ENCODE results near the gene MLLT10.

Gene MLLT10

GRCh38 chr10:21724020-21724589, 190.1 kb downstream of the MLLT10 start:
- ATAC-seq (replicated peaks) (no peak), DNase-seq (no peak)
- Mint-ChIP-seq H3K36me3 (peaks cover 10 to 17% of the 10 kb centered on the region in 2 donors), H3K27ac (no peak overlapping the region), H3K9me3 (no peaks in the 10 kb centered on the region), H3K4me3 (no peak overlapping the region), H3K4me1 (peaks cover 3 to 9% of the 10 kb centered on the region in 2 donors), H3K27me3 (no peaks in the 10 kb centered on the region)

GRCh38 chr10:21724687-21725367, 190.8 kb downstream of the MLLT10 start:
- peaks cover 10 to 17% of the 10 kb centered on the region in 2 donors for H3K36me3 Mint-ChIP-seq
- peaks cover 3 to 9% of the 10 kb centered on the region in 2 donors for H3K4me1 Mint-ChIP-seq
- H3K4me3 Mint-ChIP-seq = no peak overlapping the region
- no peak overlapping the region for H3K27ac Mint-ChIP-seq
- no peaks in the 10 kb centered on the region for H3K9me3 Mint-ChIP-seq
- ATAC-seq (replicated peaks) = peak in 1 of 2 donors; percentile 51
- no peak for DNase-seq
- H3K27me3 Mint-ChIP-seq = no peaks in the 10 kb centered on the region

- H3K27ac Mint-ChIP-seq = no peak overlapping the region
- no peaks in the 10 kb centered on the region for H3K9me3 Mint-ChIP-seq
- no peak overlapping the region for H3K4me3 Mint-ChIP-seq
- ATAC-seq (replicated peaks) (no peak), DNase-seq (no peak)
- H3K4me1 Mint-ChIP-seq = peaks cover 3 to 9% of the 10 kb centered on the region in 2 donors
- peaks cover 13 to 23% of the 10 kb centered on the region in 2 donors for H3K36me3 Mint-ChIP-seq
- no peaks in the 10 kb centered on the region for H3K27me3 Mint-ChIP-seq
Measured at GRCh38 chr10:21726601-21727225, 192.7 kb downstream of the MLLT10 start.

DNA sequence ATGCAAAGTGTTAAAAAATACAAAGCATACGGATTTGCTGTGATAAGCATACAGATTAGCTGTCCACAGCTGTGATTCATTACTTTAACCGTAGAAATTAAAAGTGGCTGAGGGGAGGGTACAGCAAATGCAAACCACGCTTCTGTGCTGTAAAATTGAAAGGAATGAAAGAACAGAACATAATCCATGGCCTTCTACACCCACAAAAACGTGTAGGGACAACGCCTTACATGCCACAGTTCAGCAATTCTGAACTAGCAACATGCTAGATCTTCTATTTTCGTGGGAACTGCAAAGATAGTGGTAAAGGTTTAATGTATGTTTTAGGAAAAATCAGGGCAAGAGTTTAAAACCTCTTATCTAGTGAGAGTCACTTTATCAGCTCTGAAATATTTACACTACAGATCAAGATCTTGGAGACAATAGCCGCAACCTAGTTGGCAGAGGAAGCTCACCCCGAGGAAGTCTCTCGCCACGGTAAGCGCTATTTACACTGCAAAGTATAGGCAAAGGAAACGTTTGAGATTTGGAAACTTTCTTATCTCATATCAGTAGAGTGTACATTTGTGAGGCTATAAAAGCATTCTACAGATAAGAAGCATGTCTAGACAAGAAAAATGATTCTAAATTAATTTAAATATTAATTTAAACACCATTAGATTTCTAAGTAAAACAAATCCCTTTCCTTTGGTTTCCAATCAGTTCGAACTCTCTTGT, 193.6 kb downstream of the MLLT10 start:
- H3K4me3 Mint-ChIP-seq = no peak overlapping the region
- no peak for ATAC-seq (replicated peaks)
- H3K27ac Mint-ChIP-seq = peak overlapping the region; percentile 20
- DNase-seq = no peak
- H3K36me3 Mint-ChIP-seq = peaks cover 10 to 26% of the 10 kb centered on the region in 2 donors
- no peaks in the 10 kb centered on the region for H3K9me3 Mint-ChIP-seq
- no peaks in the 10 kb centered on the region for H3K27me3 Mint-ChIP-seq
- H3K4me1 Mint-ChIP-seq = peaks cover 3 to 9% of the 10 kb centered on the region in 2 donors

DNA sequence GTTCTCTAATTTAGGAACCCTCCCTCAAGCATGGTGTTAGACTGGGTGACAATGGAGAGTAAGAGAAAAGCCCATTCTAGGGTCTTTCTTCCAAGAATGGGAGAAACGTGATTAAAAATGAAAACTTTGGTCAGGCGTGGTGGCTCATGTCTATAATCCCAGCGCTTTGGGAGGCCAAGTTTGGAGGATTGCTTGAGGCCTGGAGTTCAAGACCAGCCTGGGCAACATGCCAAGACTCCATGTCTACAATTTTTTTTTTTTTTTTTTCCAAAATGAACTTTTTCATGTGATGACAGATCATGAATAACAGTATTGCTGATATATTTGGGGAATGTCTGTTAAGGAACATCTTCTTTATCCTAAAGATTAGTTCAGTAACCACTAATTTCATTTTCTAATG, 194.6 kb downstream of the MLLT10 start:
- H3K27ac Mint-ChIP-seq = no peak overlapping the region
- no peaks in the 10 kb centered on the region for H3K27me3 Mint-ChIP-seq
- H3K4me1 Mint-ChIP-seq = peaks cover 3 to 9% of the 10 kb centered on the region in 2 donors
- no peaks in the 10 kb centered on the region for H3K9me3 Mint-ChIP-seq
- no peak overlapping the region for H3K4me3 Mint-ChIP-seq
- H3K36me3 Mint-ChIP-seq = peaks cover 10 to 27% of the 10 kb centered on the region in 2 donors
- DNase-seq = no peak
- ATAC-seq (replicated peaks) = no peak

GRCh38 chr10:21732067-21732772, 198.2 kb downstream of the MLLT10 start:
- ATAC-seq (replicated peaks) (peak; percentile 66 to 85), DNase-seq (peak; percentile 25)
- Mint-ChIP-seq H3K36me3 (peaks cover 25 to 46% of the 10 kb centered on the region in 2 donors), H3K9me3 (no peaks in the 10 kb centered on the region), H3K4me1 (peaks cover 5 to 6% of the 10 kb centered on the region in 2 donors), H3K27ac (no peak overlapping the region), H3K27me3 (no peaks in the 10 kb centered on the region), H3K4me3 (no peak overlapping the region)

- ATAC-seq (replicated peaks) = no peak
- H3K4me3 Mint-ChIP-seq = no peak overlapping the region
- no peaks in the 10 kb centered on the region for H3K27me3 Mint-ChIP-seq
- H3K27ac Mint-ChIP-seq = peak overlapping the region; percentile 60
- peaks cover 6% of the 10 kb centered on the region in 2 donors for H3K4me1 Mint-ChIP-seq
- DNase-seq = no peak
- H3K9me3 Mint-ChIP-seq = no peaks in the 10 kb centered on the region
- H3K36me3 Mint-ChIP-seq = peaks cover 31 to 43% of the 10 kb centered on the region in 2 donors
Measured at GRCh38 chr10:21733710-21734109, 199.7 kb downstream of the MLLT10 start.

DNA sequence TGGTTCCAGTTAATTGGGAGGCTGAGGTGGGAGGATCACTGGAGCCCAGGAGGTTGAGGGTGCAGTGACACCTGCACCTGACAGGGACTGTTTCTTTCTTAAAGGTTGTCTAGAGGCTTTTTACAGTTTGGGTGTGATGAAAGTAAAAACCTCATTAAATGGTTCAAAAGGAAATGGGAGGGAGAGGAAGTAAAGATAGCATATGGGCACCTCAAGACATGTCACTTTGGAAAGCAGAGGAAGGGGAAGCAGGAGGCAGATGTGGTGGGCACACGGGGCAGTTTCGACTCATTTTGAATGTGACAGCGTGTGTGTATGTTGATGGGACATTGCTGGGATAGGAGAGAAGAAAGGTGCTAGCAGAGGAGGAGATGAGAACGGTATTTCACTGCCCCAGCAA, 203.1 kb downstream of the MLLT10 start:
- peaks cover 40 to 52% of the 10 kb centered on the region in 2 donors for H3K36me3 Mint-ChIP-seq
- no peaks in the 10 kb centered on the region for H3K9me3 Mint-ChIP-seq
- no peak for ATAC-seq (replicated peaks)
- H3K27ac Mint-ChIP-seq = peak overlapping the region; percentile 48
- H3K27me3 Mint-ChIP-seq = no peaks in the 10 kb centered on the region
- peaks cover 6 to 9% of the 10 kb centered on the region in 2 donors for H3K4me1 Mint-ChIP-seq
- no peak overlapping the region for H3K4me3 Mint-ChIP-seq
- no peak for DNase-seq

DNA sequence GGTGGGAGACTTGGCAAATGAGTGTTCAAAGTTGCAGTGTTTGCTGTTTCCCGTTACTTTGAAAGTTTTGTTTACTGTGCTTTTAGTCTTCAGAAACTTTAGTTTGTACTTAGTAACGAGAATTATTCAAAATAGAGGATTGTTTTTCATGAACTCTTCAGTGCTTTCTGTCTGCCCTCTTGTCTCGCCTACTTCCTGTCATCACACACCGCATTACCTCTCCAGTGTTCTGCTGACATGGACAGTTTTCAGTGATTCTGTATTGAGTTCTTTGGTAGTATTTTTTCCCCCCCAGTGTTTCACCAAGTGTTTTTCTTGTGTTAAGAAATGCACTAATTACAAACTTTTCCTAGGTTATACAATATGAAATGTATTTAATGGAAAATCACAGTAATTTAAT, 207.0 kb downstream of the MLLT10 start:
- H3K36me3 Mint-ChIP-seq = peaks cover 32 to 55% of the 10 kb centered on the region in 2 donors
- DNase-seq (no peak), ATAC-seq (replicated peaks) (no peak)
- no peaks in the 10 kb centered on the region for H3K27me3 Mint-ChIP-seq
- no peak overlapping the region for H3K4me3 Mint-ChIP-seq
- peaks cover 6 to 10% of the 10 kb centered on the region in 2 donors for H3K4me1 Mint-ChIP-seq
- no peak overlapping the region for H3K27ac Mint-ChIP-seq
- H3K9me3 Mint-ChIP-seq = no peaks in the 10 kb centered on the region

DNA sequence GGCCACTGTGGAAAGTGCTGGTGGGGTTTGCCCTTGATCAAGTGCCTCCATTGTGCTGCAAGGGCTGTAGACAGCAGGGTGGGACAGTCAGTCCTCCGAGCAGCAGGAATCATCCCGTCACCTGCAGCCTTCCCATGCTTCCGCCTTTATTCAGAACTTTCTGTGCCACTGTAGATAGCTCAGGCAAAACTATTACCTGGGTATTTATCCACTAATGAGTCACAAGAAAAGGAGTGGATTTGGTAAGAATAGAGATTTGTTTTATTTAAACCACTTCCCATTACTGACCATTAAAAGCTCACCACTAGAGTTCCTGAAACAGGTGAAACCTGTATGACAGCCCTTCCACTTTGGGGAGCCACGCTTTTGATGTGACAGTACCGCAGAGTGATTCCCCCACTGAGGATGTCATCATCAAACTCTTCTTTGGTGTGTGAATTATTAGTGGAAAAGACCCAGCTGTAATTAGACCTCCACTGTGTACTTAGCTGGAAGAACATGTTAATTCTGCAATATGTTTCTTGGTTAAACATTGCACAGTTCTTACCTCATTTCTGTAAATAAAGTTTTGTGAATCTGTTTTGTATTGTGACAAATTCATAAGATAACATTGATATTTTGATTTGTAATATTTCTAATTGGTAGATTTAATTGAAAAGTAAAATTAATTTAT, 208.8 kb downstream of the MLLT10 start:
- H3K4me3 Mint-ChIP-seq = no peak overlapping the region
- peaks cover 0 to 6% of the 10 kb centered on the region in 2 donors for H3K4me1 Mint-ChIP-seq
- no peaks in the 10 kb centered on the region for H3K9me3 Mint-ChIP-seq
- H3K27ac Mint-ChIP-seq = peak overlapping the region; percentile 51
- no peaks in the 10 kb centered on the region for H3K27me3 Mint-ChIP-seq
- peaks cover 27 to 53% of the 10 kb centered on the region in 2 donors for H3K36me3 Mint-ChIP-seq
- no peak for DNase-seq
- no peak for ATAC-seq (replicated peaks)

- Mint-ChIP-seq H3K27ac (no peak overlapping the region), H3K4me3 (no peak overlapping the region), H3K27me3 (no peaks in the 10 kb centered on the region), H3K9me3 (no peaks in the 10 kb centered on the region), H3K4me1 (peaks cover 0 to 3% of the 10 kb centered on the region in 2 donors), H3K36me3 (peaks cover 22 to 50% of the 10 kb centered on the region in 2 donors)
- DNase-seq (no peak), ATAC-seq (replicated peaks) (no peak)
Measured at GRCh38 chr10:21744223-21744622, 210.2 kb downstream of the MLLT10 start.

GRCh38 chr10:21746118-21746517, 212.1 kb downstream of the MLLT10 start:
- H3K9me3 Mint-ChIP-seq = no peaks in the 10 kb centered on the region
- ATAC-seq (replicated peaks) = no peak
- H3K4me1 Mint-ChIP-seq = peaks cover 0 to 3% of the 10 kb centered on the region in 2 donors
- H3K4me3 Mint-ChIP-seq = no peak overlapping the region
- peak overlapping the region; percentile 37 for H3K27ac Mint-ChIP-seq
- H3K36me3 Mint-ChIP-seq = peaks cover 16 to 37% of the 10 kb centered on the region in 2 donors
- no peaks in the 10 kb centered on the region for H3K27me3 Mint-ChIP-seq
- no peak for DNase-seq

- H3K27ac Mint-ChIP-seq = peak overlapping the region; percentile 75
- no peaks in the 10 kb centered on the region for H3K9me3 Mint-ChIP-seq
- peaks cover 20 to 31% of the 10 kb centered on the region in 2 donors for H3K36me3 Mint-ChIP-seq
- no peak overlapping the region for H3K4me3 Mint-ChIP-seq
- no peaks in the 10 kb centered on the region for H3K27me3 Mint-ChIP-seq
- DNase-seq (no peak), ATAC-seq (replicated peaks) (no peak)
- H3K4me1 Mint-ChIP-seq = peaks cover 0 to 3% of the 10 kb centered on the region in 2 donors
Measured at GRCh38 chr10:21747809-21748208, 213.8 kb downstream of the MLLT10 start.

All from stimulated activated naive B cell treated with anti-CD40 and anti-IgM and Interleukin-4, amounts not matched to agents 10 μg/mL and 1 μg/mL and 100 μg/mL, for 72 hours (primary cell).